Measurements from ENCODE around the gene KIF23.
"Not testable (repeated sequence)": the region's sequence is repeated elsewhere in the genome, so short reads cannot be mapped to it uniquely, and the experiment has no call there.

Gene KIF23

DNA sequence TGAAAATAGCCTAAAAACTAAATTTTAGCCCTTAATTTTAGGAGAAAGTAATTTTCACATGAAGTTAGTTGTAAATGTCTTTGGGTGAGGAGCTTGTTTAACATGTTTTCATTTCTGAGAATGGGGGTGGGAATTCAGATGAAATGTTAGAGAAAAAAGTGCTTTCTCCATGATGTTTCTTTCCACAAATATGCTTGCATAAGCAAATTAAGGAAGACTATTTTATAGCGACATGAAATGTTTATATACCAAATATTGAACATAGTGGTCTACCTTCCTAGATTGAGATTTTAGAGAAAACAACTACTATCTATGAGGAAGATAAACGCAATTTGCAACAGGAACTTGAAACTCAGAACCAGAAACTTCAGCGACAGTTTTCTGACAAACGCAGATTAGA lies 25.5 kb downstream of the KIF23 start:
- no peak for DNase-seq

- no peak for DNase-seq
Observed at GRCh38 chr15:69443032-69443611, 29.0 kb downstream of the KIF23 start.

DNA sequence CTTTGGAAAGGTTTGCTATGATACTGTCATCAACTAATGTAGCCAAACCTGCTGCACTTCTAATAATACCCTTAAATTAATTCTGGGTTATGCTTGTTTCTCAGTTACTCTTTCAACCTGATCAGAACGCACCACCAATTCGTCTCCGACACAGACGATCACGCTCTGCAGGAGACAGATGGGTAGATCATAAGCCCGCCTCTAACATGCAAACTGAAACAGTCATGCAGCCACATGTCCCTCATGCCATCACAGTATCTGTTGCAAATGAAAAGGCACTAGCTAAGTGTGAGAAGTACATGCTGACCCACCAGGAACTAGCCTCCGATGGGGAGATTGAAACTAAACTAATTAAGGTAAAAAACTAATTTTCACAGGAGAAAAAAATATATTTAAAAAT lies 30.5 kb downstream of the KIF23 start:
- DNase-seq = no peak

DNA sequence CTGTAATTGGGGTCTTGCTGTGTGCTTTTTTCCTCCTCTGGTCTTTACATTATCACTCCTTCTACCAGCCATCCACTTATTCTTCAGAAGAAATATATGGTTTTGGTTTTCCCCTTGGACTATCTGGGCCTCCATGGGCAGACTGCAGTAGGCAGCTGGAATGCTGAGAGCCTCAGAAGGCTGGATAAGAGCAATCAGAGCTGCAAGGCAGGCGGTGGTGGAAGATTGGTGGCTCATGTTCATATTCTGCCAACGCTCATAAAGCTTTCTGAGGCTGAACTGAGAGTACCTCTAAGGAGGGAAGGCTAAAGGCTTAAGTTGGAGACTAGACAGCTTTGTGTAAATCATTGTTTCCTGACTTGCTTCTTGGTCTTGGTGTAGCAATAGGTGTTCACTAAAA lies 32.8 kb downstream of the KIF23 start:
- no peak for DNase-seq

DNA sequence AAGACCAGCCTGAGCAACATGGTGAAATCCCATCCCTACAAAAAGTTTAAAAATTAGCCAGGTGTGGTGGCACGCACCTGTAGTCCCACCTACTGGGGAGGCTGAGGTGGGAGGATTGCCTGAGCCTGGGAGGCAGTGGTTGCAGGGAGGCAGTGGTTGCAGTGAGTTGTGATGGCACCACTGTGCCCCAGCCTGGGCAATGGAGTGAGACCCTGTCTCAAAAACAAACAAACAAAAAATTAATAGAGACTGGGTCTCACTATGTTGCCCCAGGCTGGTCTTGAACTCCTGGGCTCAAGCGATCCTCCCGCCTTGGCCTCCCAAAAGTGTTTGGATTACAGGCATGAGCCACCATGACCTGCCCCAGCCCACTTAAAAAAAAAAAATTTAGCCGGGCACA lies 36.1 kb downstream of the KIF23 start:
- DNase-seq = not testable (repeated sequence)

DNA sequence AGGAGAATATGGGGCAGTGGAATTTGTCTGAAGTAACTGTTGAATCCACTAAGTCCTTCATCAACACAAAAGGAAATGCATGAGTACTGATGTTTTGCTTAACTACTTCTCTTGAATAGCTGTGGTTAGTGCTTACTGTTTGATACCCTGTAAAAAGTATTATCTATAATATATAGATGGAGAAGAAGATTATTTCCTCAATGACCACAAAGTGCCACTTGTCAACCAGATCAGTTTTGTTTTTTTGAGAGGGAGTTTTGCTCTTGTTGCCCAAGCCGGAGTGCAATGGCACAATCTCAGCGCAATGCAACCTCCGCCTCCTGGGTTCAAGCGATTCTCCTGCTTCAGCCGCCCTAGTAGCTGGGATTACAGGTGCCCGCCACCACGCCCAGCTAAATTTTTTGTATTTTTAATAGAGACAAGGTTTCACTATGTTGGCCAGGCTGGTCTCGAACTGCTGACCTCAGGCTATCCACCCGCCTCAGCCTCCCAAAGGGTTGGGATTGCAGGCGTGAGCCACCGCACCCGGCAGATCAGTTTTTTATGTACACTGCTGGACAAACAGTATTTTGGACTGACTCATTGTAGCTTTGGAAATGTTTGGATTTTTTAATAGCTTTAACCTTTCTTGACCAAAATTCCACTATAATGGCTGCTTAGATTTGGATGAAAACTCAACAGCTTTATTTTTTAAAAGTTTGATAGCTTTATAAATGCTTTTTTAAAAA lies 37.0 kb downstream of the KIF23 start:
- no peak for DNase-seq

GRCh38 chr15:69451951-69452691 lies 38.0 kb downstream of the KIF23 start:
- peak; percentile 38 for DNase-seq

- DNase-seq = peak; percentile 95
Observed at GRCh38 chr15:69452692-69453521, 38.8 kb downstream of the KIF23 start, which contains the start of gene RPLP1. TSS of gene RPLP1 (plus strand) at chr15:69452818. CDS start at chr15:69452949, 131 bp downstream.

DNA sequence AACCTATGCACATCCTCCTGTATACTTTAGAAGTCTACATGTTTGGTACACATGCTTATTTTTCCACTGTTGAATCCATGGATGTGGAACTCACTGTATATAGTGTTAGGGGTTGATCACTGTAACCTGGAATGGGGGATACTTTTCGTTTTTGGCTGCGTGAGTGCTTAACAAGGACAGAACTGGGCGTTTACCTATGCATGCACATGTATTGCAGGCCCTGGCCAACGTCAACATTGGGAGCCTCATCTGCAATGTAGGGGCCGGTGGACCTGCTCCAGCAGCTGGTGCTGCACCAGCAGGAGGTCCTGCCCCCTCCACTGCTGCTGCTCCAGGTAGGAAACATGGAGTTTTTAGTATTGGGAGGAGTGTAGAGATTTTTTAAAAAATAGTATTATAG lies 40.8 kb downstream of the KIF23 start:
- no peak for DNase-seq

DNA sequence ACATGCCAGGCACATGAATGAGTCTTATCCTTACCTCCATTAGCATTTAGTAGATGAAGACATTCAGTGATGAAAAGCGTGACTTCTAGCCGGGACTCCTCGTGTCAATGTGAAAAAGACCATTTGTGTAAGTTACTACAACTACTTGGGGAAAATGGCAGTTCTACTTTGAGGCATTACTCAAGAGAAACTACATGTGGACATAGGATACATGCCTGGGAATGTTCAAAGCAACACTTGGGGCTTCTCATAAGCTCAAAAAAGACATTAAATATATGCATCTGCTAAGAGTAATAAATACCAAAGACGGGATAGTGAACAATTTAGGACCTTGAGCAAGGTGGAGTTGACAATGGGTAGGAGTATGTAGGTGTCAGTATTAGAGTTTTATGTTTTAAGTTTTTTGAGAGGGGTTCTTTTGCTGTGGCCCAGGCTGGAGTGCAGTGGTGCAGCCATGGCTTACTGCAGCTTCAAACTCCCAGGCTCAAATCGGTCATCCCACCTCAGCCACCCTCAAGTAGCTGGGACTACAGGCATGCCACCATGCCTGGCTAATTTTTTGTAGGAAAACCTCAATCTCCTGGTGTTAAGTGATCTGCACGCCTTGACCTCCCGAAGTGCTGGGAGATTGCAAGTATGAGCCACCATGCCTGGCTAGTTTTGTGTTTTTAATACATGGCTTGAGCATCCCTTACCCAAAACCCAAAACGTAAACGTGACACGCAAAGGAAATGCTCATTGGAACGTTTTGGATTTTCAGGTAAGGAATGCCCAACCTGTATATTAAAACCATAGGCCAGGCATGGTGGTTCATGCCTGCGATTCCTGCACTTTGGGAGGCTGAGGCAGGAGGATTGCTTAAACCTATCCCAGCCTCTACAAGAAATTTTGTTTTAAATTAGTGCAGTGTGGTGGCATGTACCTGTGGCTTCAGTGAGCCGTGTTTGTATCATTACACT lies 42.3 kb downstream of the KIF23 start:
- DNase-seq = no peak

- no peak for DNase-seq
Observed at GRCh38 chr15:69457304-69458280, 43.4 kb downstream of the KIF23 start.

- no peak for DNase-seq
Observed at GRCh38 chr15:69459066-69459465, 44.9 kb downstream of the KIF23 start.

DNA sequence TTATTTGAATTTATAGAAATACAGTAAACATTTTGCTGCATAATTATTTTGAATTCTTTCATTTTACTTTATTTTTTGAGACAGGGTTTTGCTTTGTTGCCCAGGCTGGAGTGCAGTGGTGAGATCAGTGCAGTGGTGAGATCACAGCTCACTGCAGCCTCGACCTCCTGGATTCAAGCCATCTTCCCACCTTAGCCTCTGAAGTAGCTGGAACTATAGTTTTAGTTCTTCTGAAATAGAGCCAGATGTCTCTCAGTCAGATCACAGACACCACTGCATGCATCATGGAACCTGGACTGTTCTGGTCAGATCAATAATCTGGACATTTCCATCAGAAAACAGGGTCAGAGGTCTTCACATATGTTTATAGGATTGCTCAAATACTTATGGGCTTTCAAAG lies 46.3 kb downstream of the KIF23 start:
- no peak for DNase-seq

DNA sequence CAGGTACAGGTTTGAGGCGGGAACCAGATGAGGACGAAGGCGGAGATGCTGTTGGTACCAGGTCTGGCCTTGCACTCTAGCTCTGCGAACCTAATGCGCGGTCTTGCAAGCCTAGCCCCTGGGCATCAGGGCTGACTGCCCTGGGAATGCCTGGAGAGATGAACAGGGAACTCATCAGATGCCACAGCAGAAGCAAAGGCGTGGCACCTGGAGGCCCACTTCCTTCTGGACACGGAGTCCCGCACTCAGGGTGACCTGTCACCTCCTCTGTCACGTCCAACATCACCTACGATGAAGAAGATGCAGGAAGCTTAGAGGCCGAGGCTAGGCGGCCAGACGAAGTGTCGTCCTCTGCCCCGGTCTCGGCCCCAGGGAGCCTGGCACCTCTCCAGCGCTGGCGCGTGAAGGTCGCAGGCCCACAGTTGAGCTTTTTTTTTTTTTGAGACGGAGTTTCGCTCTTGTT lies 47.9 kb downstream of the KIF23 start:
- DNase-seq = no peak

- peak; percentile 94 for DNase-seq
Observed at GRCh38 chr15:69462493-69463181, 48.5 kb downstream of the KIF23 start.

GRCh38 chr15:69463182-69463756 lies 49.1 kb downstream of the KIF23 start:
- no peak for DNase-seq

GRCh38 chr15:69465253-69465652 lies 51.1 kb downstream of the KIF23 start:
- DNase-seq = no peak

GRCh38 chr15:69466733-69467132 lies 52.6 kb downstream of the KIF23 start:
- DNase-seq = no peak

- no peak for DNase-seq
Observed at GRCh38 chr15:69467636-69468035, 53.5 kb downstream of the KIF23 start.
